K562 (cell line): Measurements from ENCODE around the gene LRIT1. TPM values are rescaled to one million over a fixed set of nuclear protein-coding genes. Genes with fewer than 3 reads are reported as not detected.

Experiments
- CBX3 ChIP-seq, 2 experiments: IDR thresholded peaks; 1 replicate in 1 of 2; 2 replicates in 1 of 2; pipeline ENCODE4 v1.6.1; 2012; ENCODE audit warnings: inconsistent platforms in 2 of 2, low read length in 2 of 2, borderline replicate concordance in 1 of 2, control low read depth in 1 of 2
- CBX5 ChIP-seq: IDR thresholded peaks from 2 replicates; pipeline ENCODE4 v1.6.1; 2014; ENCODE audit warnings: low read depth, borderline replicate concordance
- CC2D1A ChIP-seq: fragments of 450-650 bp; IDR thresholded peaks from 2 replicates; pipeline ENCODE4 v1.6.1; 2017; ENCODE audit warnings: mild to moderate bottlenecking
- ESRRB ChIP-seq: fragments of 250-450 bp; sonication (Bioruptor Pico); IDR thresholded peaks from 2 replicates; pipeline ENCODE4 v1.5.0; 2020; ENCODE audit warnings: mild to moderate bottlenecking, moderate library complexity, borderline replicate concordance
- FOXK1 ChIP-seq: sonication (generic); formaldehyde crosslinking; IDR thresholded peaks from 2 replicates; pipeline ENCODE4 v1.8.0; 2022; ENCODE audit warnings: missing genetic modification reagents, mild to moderate bottlenecking, borderline replicate concordance
- HNRNPH1 ChIP-seq: fragments of 200-400 bp; formaldehyde crosslinking; optimal IDR thresholded peaks from 2 replicates; pipeline ENCODE3; 2017; ENCODE audit warnings: low read depth, mild to moderate bottlenecking, low read length, moderate library complexity
- KLF10 ChIP-seq: fragments of 250-450 bp; sonication (Bioruptor Pico); IDR thresholded peaks from 2 replicates; pipeline ENCODE4 v1.6.1; 2021; ENCODE audit warnings: matching md5 sums
- MAFG ChIP-seq: fragments of 450-650 bp; conservative IDR thresholded peaks from 2 replicates; pipeline ENCODE4 v1.6.1; 2016; ENCODE audit warnings: missing genetic modification characterization, missing compliant biosample characterization
- MTA2 ChIP-seq: fragments of 450-650 bp; IDR thresholded peaks from 2 replicates; pipeline ENCODE4 v1.6.1; 2016; ENCODE audit warnings: low read depth
- NR4A1 ChIP-seq, 2 experiments: fragments of 250-450 bp in 1 of 2; fragments of 450-650 bp in 1 of 2; sonication (Bioruptor Pico) in 1 of 2; IDR thresholded peaks; 2 replicates each; pipeline versions ENCODE4 v1.4.0 to v1.6.1; 2016 to 2020; ENCODE audit warnings: mild to moderate bottlenecking in 2 of 2, missing compliant biosample characterization in 1 of 2, missing genetic modification characterization in 1 of 2, moderate library complexity in 1 of 2
- PREB ChIP-seq: sonication (generic); formaldehyde crosslinking; IDR thresholded peaks from 2 replicates; pipeline ENCODE4 v1.8.1; 2023; ENCODE audit warnings: mild to moderate bottlenecking, missing genetic modification reagents
- RBFOX2 ChIP-seq: fragments of 200-400 bp; formaldehyde crosslinking; IDR thresholded peaks from 2 replicates; pipeline ENCODE4 v1.6.1; 2017; ENCODE audit warnings: low read depth, mild to moderate bottlenecking, low read length, moderate library complexity
- SP2 ChIP-seq: IDR thresholded peaks from 2 replicates; pipeline ENCODE4 v1.6.1; 2011; ENCODE audit warnings: mild to moderate bottlenecking, low read depth, low read length, moderate library complexity; ENCODE audit not compliant: poor library complexity, severe bottlenecking; ENCODE audit errors: extremely low read depth
- ZNF668 ChIP-seq: fragments of 250-450 bp; sonication (Bioruptor Pico); IDR thresholded peaks from 2 replicates; pipeline ENCODE4 v1.8.0; 2022; ENCODE audit warnings: mild to moderate bottlenecking, inconsistent platforms
- polyA plus RNA-seq, 8 experiments: library from polyadenylated mRNA; depleted of rRNA in 4 of 8; stranded (reverse) in 5 of 8; unstranded in 3 of 8; fragments of >200 nt; fragmentation: Nextera tagmentation in 2 of 8; fragmentation: Illumina TruSeq in 1 of 8; extraction: Ambion mirVana in 2 of 8; extraction: Trizol in 1 of 8; gene quantifications; 2 replicates each; pipeline versions ENCODE4 v1.2.1 to v1.2.3, GENCODE V29; 2011 to 2014; ENCODE audit warnings: inconsistent platforms in 1 of 8, missing spikeins in 1 of 8
- total RNA-seq, 7 experiments: library from RNA; depleted of rRNA in 6 of 7; stranded (reverse); fragments of >200 nt in 6 of 7; fragmentation: Illumina TruSeq in 2 of 7; extraction: Trizol in 2 of 7; gene quantifications; 2 replicates each; pipeline versions ENCODE4 v1.2.1 to v1.2.3, GENCODE V29; 2011 to 2021; ENCODE audit warnings: low replicate concordance in 1 of 7
- TF ChIP-seq, protein P1 (sequence below): fragments of 150-350 bp; IDR thresholded peaks from 2 replicates; pipeline ENCODE4 v1.6.1; 2014; ENCODE audit warnings: low read depth, mild to moderate bottlenecking, low read length, borderline replicate concordance
- TF ChIP-seq, protein P2 (sequence below): fragments of 250-450 bp; sonication (Bioruptor Pico); IDR thresholded peaks from 2 replicates; pipeline ENCODE4 v1.8.0; 2022; ENCODE audit warnings: moderate library complexity, mild to moderate bottlenecking, inconsistent platforms
- TF ChIP-seq, protein P3 (sequence below): fragments of 200-800 bp; sonication (Bioruptor generic); IDR thresholded peaks from 2 replicates; pipeline ENCODE4 v1.6.1; 2016; ENCODE audit warnings: missing genetic modification characterization, missing compliant biosample characterization

Gene LRIT1
- total and polyA plus RNA-seq, 9 of the 15 experiments (the other 6 are each of a cell fraction or from before 2014, with no cell fraction given): not detected

- TF ChIP-seq PREB (no peak), HNRNPH1 (no peak), CC2D1A (0 out of 2 replicates have a peak, but pooled peaks have one; percentile 5), CBX3 (IDR thresholded peaks at IDR 0.05; ENCODE audit: borderline replicate concordance in 1 of 2, low read length in 2 of 2) (no peak), ESRRB (CRISPR knock-in tag) (no peak), MTA2 (no peak), FOXK1 (no peak), KLF10 (CRISPR knock-in tag) (no peak), CBX5 (no peak), NR4A1 (CRISPR knock-in tag; IDR thresholded peaks at IDR 0.05) (no peak), NR4A1 (tag; IDR thresholded peaks at IDR 0.05) (no peak), ZNF668 (CRISPR knock-in tag) (no peak), SP2 (no peak), MAFG (tag) (no peak), RBFOX2 (no peak)
- TF ChIP-seq, protein P1, sequence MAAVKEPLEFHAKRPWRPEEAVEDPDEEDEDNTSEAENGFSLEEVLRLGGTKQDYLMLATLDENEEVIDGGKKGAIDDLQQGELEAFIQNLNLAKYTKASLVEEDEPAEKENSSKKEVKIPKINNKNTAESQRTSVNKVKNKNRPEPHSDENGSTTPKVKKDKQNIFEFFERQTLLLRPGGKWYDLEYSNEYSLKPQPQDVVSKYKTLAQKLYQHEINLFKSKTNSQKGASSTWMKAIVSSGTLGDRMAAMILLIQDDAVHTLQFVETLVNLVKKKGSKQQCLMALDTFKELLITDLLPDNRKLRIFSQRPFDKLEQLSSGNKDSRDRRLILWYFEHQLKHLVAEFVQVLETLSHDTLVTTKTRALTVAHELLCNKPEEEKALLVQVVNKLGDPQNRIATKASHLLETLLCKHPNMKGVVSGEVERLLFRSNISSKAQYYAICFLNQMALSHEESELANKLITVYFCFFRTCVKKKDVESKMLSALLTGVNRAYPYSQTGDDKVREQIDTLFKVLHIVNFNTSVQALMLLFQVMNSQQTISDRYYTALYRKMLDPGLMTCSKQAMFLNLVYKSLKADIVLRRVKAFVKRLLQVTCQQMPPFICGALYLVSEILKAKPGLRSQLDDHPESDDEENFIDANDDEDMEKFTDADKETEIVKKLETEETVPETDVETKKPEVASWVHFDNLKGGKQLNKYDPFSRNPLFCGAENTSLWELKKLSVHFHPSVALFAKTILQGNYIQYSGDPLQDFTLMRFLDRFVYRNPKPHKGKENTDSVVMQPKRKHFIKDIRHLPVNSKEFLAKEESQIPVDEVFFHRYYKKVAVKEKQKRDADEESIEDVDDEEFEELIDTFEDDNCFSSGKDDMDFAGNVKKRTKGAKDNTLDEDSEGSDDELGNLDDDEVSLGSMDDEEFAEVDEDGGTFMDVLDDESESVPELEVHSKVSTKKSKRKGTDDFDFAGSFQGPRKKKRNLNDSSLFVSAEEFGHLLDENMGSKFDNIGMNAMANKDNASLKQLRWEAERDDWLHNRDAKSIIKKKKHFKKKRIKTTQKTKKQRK: no peak
- TF ChIP-seq, protein P2, sequence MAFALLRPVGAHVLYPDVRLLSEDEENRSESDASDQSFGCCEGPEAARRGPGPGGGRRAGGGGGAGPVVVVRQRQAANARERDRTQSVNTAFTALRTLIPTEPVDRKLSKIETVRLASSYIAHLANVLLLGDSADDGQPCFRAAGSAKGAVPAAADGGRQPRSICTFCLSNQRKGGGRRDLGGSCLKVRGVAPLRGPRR (CRISPR knock-in tag): no peak
- TF ChIP-seq, protein P3, sequence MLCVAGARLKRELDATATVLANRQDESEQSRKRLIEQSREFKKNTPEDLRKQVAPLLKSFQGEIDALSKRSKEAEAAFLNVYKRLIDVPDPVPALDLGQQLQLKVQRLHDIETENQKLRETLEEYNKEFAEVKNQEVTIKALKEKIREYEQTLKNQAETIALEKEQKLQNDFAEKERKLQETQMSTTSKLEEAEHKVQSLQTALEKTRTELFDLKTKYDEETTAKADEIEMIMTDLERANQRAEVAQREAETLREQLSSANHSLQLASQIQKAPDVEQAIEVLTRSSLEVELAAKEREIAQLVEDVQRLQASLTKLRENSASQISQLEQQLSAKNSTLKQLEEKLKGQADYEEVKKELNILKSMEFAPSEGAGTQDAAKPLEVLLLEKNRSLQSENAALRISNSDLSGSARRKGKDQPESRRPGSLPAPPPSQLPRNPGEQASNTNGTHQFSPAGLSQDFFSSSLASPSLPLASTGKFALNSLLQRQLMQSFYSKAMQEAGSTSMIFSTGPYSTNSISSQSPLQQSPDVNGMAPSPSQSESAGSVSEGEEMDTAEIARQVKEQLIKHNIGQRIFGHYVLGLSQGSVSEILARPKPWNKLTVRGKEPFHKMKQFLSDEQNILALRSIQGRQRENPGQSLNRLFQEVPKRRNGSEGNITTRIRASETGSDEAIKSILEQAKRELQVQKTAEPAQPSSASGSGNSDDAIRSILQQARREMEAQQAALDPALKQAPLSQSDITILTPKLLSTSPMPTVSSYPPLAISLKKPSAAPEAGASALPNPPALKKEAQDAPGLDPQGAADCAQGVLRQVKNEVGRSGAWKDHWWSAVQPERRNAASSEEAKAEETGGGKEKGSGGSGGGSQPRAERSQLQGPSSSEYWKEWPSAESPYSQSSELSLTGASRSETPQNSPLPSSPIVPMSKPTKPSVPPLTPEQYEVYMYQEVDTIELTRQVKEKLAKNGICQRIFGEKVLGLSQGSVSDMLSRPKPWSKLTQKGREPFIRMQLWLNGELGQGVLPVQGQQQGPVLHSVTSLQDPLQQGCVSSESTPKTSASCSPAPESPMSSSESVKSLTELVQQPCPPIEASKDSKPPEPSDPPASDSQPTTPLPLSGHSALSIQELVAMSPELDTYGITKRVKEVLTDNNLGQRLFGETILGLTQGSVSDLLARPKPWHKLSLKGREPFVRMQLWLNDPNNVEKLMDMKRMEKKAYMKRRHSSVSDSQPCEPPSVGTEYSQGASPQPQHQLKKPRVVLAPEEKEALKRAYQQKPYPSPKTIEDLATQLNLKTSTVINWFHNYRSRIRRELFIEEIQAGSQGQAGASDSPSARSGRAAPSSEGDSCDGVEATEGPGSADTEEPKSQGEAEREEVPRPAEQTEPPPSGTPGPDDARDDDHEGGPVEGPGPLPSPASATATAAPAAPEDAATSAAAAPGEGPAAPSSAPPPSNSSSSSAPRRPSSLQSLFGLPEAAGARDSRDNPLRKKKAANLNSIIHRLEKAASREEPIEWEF (CRISPR knock-in tag): no peak
Observed at GRCh38 chr10:84257343-84258020, 16.1 kb upstream of the LRIT1 start (continued).
